ENCODE measurements around the gene MRPL32.

Gene MRPL32

GRCh38 chr7:42964293-42964692 is 32.1 kb downstream of the MRPL32 start:
- H3K4me3 ChIP-seq (ENCODE audit: low read depth, low read length): no peak overlapping the region
- DNase-seq (ENCODE audit: low read depth, low spot score): no peak
- TF ChIP-seq CTCF (IDR thresholded peaks at IDR 0.05; ENCODE audit: insufficient read depth, low read length, missing control alignments): no peak
- ChIA-PET POLR2A (no interaction called here), CTCF (interaction anchor here (7.7 kb wide), 1 partner anchor 22 kb away, joined by 54 read pairs; no protein-coding TSS in a partner anchor)

- CTCF ChIA-PET: interaction anchor here (7.7 kb wide), 1 partner anchor 23 kb away, joined by 54 read pairs; no protein-coding TSS in a partner anchor
- POLR2A ChIA-PET: no interaction called here
- no peak overlapping the region for H3K4me3 ChIP-seq (ENCODE audit: low read depth, low read length)
- no peak for TF ChIP-seq CTCF (IDR thresholded peaks at IDR 0.05; ENCODE audit: insufficient read depth, low read length, missing control alignments)
- DNase-seq (ENCODE audit: low read depth, low spot score): no peak
These were observed 33.0 kb downstream of the MRPL32 start for GRCh38 chr7:42964849-42965805.

- no peak overlapping the region for H3K4me3 ChIP-seq (ENCODE audit: low read depth, low read length)
- TF ChIP-seq CTCF (IDR thresholded peaks at IDR 0.05; ENCODE audit: insufficient read depth, low read length, missing control alignments): no peak
- ChIA-PET POLR2A (no interaction called here), CTCF (interaction anchor here (1.5 kb wide), 1 partner anchor 26 kb away, joined by 6 read pairs; no protein-coding TSS in a partner anchor)
- no peak for DNase-seq (ENCODE audit: low read depth, low spot score)
These were observed 35.2 kb downstream of the MRPL32 start for GRCh38 chr7:42967391-42967790.

- no peak overlapping the region for H3K4me3 ChIP-seq (ENCODE audit: low read depth, low read length)
- peak; percentile 96 for DNase-seq (ENCODE audit: low read depth, low spot score)
- ChIA-PET CTCF (interaction anchor here (0.8 to 2.8 kb wide), 5 partner anchors 14 to 467 kb away, joined by 3 to 16 read pairs (median 3); no protein-coding TSS in a partner anchor), POLR2A (interaction anchor here (0.5 to 1.4 kb wide), 5 partner anchors 28 to 164 kb away, joined by 3 to 10 read pairs (median 3); partner anchors contain the start of genes MRPL32 and PSMA2)
- TF ChIP-seq CTCF (IDR thresholded peaks at IDR 0.05; ENCODE audit: insufficient read depth, low read length, missing control alignments): no peak
These were observed 40.7 kb downstream of the MRPL32 start for GRCh38 chr7:42972699-42973500.

- DNase-seq (ENCODE audit: low read depth, low spot score): no peak
- POLR2A ChIA-PET: no interaction called here
- no peak for TF ChIP-seq CTCF (IDR thresholded peaks at IDR 0.05; ENCODE audit: insufficient read depth, low read length, missing control alignments)
- CTCF ChIA-PET: interaction anchor here (1.1 kb wide), 1 partner anchor 11 kb away, joined by 3 read pairs; no protein-coding TSS in a partner anchor
- H3K4me3 ChIP-seq (ENCODE audit: low read depth, low read length): no peak overlapping the region
These were observed 44.2 kb downstream of the MRPL32 start for GRCh38 chr7:42976371-42976770.

Measured in AG04449 (cell line).